ENCODE data around the gene RCOR3.
"Not testable (repeated sequence)": the region's sequence is repeated elsewhere in the genome, so short reads cannot be mapped to it uniquely, and the experiment has no call there.

Gene RCOR3

GRCh38 chr1:211337430-211338223, 78.5 kb downstream of the RCOR3 start:
- DNase-seq (ENCODE audit: insufficient read length) (no peak), FAIRE-seq (no peak)
- TF ChIP-seq TAF1 (IDR thresholded peaks at IDR 0.05; ENCODE audit: borderline replicate concordance, low read depth, low read length), result no peak
- no peak for TF ChIP-seq POLR2A (IDR thresholded peaks at IDR 0.05; ENCODE audit: low read depth, low read length)
- no peak for TF ChIP-seq POLR2AphosphoS5 (IDR thresholded peaks at IDR 0.05; ENCODE audit: low read depth, low read length)

- DNase-seq (ENCODE audit: insufficient read length), result no peak
- TF ChIP-seq TAF1 (IDR thresholded peaks at IDR 0.05; ENCODE audit: borderline replicate concordance, low read depth, low read length) (no peak), POLR2A (IDR thresholded peaks at IDR 0.05; ENCODE audit: low read depth, low read length) (no peak), POLR2AphosphoS5 (IDR thresholded peaks at IDR 0.05; ENCODE audit: low read depth, low read length) (no peak)
- FAIRE-seq, result no peak
Measured at GRCh38 chr1:211338224-211338620, 79.1 kb downstream of the RCOR3 start.

GRCh38 chr1:211339631-211340041, 80.5 kb downstream of the RCOR3 start:
- no peak for DNase-seq (ENCODE audit: insufficient read length)
- FAIRE-seq, result no peak
- TF ChIP-seq POLR2AphosphoS5 (IDR thresholded peaks at IDR 0.05; ENCODE audit: low read depth, low read length), result no peak
- no peak for TF ChIP-seq TAF1 (IDR thresholded peaks at IDR 0.05; ENCODE audit: borderline replicate concordance, low read depth, low read length)

GRCh38 chr1:211340622-211341507, 81.7 kb downstream of the RCOR3 start:
- TF ChIP-seq POLR2AphosphoS5 (IDR thresholded peaks at IDR 0.05; ENCODE audit: low read depth, low read length) (no peak), POLR2A (IDR thresholded peaks at IDR 0.05; ENCODE audit: low read depth, low read length) (no peak), TAF1 (IDR thresholded peaks at IDR 0.05; ENCODE audit: borderline replicate concordance, low read depth, low read length) (no peak)
- DNase-seq (ENCODE audit: insufficient read length) (no peak), FAIRE-seq (no peak)

- DNase-seq (ENCODE audit: insufficient read length) (no peak), FAIRE-seq (no peak)
- TF ChIP-seq POLR2A (IDR thresholded peaks at IDR 0.05; ENCODE audit: low read depth, low read length) (no peak), TAF1 (IDR thresholded peaks at IDR 0.05; ENCODE audit: borderline replicate concordance, low read depth, low read length) (no peak), POLR2AphosphoS5 (IDR thresholded peaks at IDR 0.05; ENCODE audit: low read depth, low read length) (no peak)
Measured at GRCh38 chr1:211341999-211342398, 82.8 kb downstream of the RCOR3 start.

GRCh38 chr1:211343607-211344006, 84.4 kb downstream of the RCOR3 start:
- TF ChIP-seq POLR2A (IDR thresholded peaks at IDR 0.05; ENCODE audit: low read depth, low read length) (no peak), TAF1 (IDR thresholded peaks at IDR 0.05; ENCODE audit: borderline replicate concordance, low read depth, low read length) (no peak), POLR2AphosphoS5 (IDR thresholded peaks at IDR 0.05; ENCODE audit: low read depth, low read length) (no peak)
- DNase-seq (ENCODE audit: insufficient read length), result no peak
- no peak for FAIRE-seq

- FAIRE-seq, result no peak
- DNase-seq (ENCODE audit: insufficient read length), result no peak
- no peak for TF ChIP-seq POLR2AphosphoS5 (IDR thresholded peaks at IDR 0.05; ENCODE audit: low read depth, low read length)
- no peak for TF ChIP-seq POLR2A (IDR thresholded peaks at IDR 0.05; ENCODE audit: low read depth, low read length)
- TF ChIP-seq TAF1 (IDR thresholded peaks at IDR 0.05; ENCODE audit: borderline replicate concordance, low read depth, low read length), result no peak
Measured at GRCh38 chr1:211344152-211344618, 85.0 kb downstream of the RCOR3 start.

GRCh38 chr1:211345719-211346118, 86.6 kb downstream of the RCOR3 start:
- FAIRE-seq (no peak), DNase-seq (ENCODE audit: insufficient read length) (no peak)
- TF ChIP-seq POLR2AphosphoS5 (IDR thresholded peaks at IDR 0.05; ENCODE audit: low read depth, low read length) (no peak), TAF1 (IDR thresholded peaks at IDR 0.05; ENCODE audit: borderline replicate concordance, low read depth, low read length) (no peak), POLR2A (IDR thresholded peaks at IDR 0.05; ENCODE audit: low read depth, low read length) (no peak)

- TF ChIP-seq POLR2AphosphoS5 (IDR thresholded peaks at IDR 0.05; ENCODE audit: low read depth, low read length) (no peak), TAF1 (IDR thresholded peaks at IDR 0.05; ENCODE audit: borderline replicate concordance, low read depth, low read length) (no peak), POLR2A (IDR thresholded peaks at IDR 0.05; ENCODE audit: low read depth, low read length) (no peak)
- FAIRE-seq (no peak), DNase-seq (ENCODE audit: insufficient read length) (no peak)
Measured at GRCh38 chr1:211347077-211347844, 88.1 kb downstream of the RCOR3 start.

GRCh38 chr1:211348547-211348946, 89.4 kb downstream of the RCOR3 start:
- no peak for FAIRE-seq

GRCh38 chr1:211349741-211350140, 90.6 kb downstream of the RCOR3 start:
- TF ChIP-seq TAF1 (IDR thresholded peaks at IDR 0.05; ENCODE audit: borderline replicate concordance, low read depth, low read length) (no peak), POLR2A (IDR thresholded peaks at IDR 0.05; ENCODE audit: low read depth, low read length) (no peak), POLR2AphosphoS5 (IDR thresholded peaks at IDR 0.05; ENCODE audit: low read depth, low read length) (no peak)
- DNase-seq (ENCODE audit: insufficient read length), result no peak
- FAIRE-seq, result no peak

More at GRCh38 chr1:211348547-211348946, 89.4 kb downstream of the RCOR3 start:
- no peak for TF ChIP-seq POLR2AphosphoS5 (IDR thresholded peaks at IDR 0.05; ENCODE audit: low read depth, low read length)
- no peak for TF ChIP-seq TAF1 (IDR thresholded peaks at IDR 0.05; ENCODE audit: borderline replicate concordance, low read depth, low read length)
- no peak for TF ChIP-seq POLR2A (IDR thresholded peaks at IDR 0.05; ENCODE audit: low read depth, low read length)
- DNase-seq (ENCODE audit: insufficient read length), result no peak

GRCh38 chr1:211352055-211352454, 92.9 kb downstream of the RCOR3 start:
- not testable (repeated sequence) for DNase-seq (ENCODE audit: insufficient read length); FAIRE-seq
